Ammon's horn (tissue), 1 donor: ENCODE results near the gene BTN2A1.
A peak's percentile ranks its signal among the peaks of the same experiment; 100 is the strongest.
"Not testable (repeated sequence)": the region's sequence is repeated elsewhere in the genome, so short reads cannot be mapped to it uniquely, and the experiment has no call there.

Experiments
- DNase-seq: peaks from one replicate; pipeline ENCODE4 v3.0.0-alpha.2; 2016; ENCODE audit warnings: low spot score

Gene BTN2A1

DNA sequence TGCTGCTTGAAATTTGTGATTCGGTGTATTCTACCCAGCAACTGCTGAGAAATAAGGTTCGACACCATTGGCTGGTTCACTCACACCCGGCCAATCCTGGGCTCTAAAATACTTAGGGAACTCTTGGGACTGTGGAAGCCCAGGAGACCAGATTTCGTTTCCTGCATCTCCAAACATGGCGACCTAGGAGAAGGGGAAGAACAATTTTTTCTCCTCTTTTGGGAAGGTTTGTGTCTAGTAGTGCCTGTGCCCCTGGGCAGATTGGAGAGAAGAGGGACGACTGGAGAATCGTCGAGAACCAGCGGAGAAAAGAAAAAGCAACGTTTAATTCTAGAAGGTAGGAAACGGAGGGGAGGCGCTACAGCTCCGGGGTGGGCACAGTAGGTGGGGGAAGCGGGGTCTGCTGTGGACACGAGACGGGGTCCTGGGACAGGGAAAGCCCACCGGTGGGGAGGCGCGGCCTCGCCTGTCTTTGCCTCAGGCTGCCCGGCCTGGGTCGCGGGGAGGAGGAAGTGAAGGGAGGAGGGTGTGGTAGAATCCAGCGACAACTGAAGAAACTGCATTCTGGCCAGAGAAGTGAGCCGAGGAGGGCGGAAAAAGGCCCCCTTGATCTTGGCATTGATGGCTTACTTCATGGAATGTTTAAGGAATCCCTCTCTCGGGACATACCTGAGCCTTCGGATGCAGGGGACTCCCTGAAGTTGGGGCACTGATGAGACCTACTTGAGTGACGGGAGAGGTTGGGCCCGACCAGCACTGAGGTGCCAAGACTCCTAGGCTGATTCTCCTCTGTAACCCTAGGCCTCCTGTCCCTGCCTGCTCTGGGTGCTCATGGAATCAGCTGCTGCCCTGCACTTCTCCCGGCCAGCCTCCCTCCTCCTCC lies at the start of gene BTN2A1:
Gene BTN2A1 (plus strand): TSS at position 150 of the 883 bp plus-strand sequence. CDS start 682 bp downstream, at position 832.
- DNase-seq, result peak; percentile 96

DNA sequence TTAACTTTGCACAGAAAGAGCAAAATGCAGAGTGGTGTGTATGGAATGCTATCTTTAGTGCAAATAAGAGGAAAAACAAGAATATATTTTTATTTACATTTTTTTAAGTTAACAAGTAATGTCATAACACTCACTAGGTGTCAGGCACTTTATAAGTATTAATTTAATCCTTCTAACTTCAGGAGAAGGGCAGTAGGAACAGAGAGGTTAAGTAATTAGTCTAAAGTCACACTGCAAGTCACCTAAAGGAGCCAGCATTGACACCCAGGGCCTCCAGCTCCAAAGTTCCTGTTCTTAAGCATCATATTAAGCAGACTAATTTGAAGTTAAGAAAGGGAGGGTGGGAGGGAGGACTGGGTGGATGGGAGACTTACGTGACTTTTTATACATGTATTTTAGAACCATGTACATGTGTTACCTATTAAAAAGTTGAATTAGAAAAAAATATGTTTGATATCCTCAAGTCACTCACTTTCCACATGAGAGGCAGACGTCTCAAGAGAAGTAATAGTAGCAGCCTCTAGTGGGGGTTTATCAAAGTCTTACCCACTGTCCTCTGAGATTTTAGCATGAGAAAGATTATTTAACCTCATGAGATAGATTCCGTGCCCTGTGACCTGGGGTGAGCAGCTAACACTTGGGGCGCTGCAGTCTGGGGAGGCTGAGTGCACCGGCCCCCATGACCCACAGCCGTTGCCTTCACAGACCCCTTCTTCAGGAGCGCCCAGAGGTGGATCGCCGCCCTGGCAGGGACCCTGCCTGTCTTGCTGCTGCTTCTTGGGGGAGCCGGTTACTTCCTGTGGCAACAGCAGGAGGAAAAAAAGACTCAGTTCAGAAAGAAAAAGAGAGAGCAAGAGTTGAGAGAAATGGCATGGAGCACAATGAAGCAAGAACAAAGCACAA lies 48.7 kb upstream of the BTN2A1 start:
- DNase-seq, result no peak

GRCh38 chr6:26411751-26412150 lies 46.0 kb upstream of the BTN2A1 start:
- no peak for DNase-seq

DNA sequence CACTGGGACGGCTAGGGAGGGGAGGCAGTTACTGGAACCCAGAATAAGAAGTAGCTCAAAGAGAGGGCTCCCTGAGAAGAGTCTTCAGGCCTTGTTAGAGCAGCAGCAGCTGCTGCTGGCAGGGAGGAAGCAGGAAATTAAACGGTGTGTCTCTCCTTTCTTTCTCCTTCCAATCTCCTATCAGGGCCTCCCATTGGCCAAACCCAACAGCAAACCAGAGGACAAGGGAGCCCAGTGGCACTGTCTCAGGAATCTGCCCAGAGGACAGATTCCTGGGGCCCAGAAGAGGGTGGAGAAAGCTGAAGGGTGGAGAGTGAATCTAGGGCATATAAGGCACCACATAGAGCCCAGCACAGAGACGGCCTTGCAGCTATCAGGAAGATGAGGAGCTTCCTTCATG lies 45.5 kb upstream of the BTN2A1 start:
- DNase-seq, result no peak

DNA sequence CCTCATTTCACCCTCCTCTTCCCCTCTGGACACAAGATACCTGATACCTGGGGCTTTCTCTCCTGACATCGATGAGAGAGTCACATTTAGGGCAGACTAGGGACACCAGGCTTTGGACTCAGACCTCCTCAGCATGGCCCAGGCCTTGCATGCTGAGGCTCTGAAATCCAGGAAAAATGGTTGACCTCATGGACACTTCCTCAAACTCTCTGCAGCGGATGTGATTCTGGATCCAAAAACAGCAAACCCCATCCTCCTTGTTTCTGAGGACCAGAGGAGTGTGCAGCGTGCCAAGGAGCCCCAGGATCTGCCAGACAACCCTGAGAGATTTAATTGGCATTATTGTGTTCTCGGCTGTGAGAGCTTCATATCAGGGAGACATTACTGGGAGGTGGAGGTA lies 44.8 kb upstream of the BTN2A1 start:
- DNase-seq, result no peak

DNA sequence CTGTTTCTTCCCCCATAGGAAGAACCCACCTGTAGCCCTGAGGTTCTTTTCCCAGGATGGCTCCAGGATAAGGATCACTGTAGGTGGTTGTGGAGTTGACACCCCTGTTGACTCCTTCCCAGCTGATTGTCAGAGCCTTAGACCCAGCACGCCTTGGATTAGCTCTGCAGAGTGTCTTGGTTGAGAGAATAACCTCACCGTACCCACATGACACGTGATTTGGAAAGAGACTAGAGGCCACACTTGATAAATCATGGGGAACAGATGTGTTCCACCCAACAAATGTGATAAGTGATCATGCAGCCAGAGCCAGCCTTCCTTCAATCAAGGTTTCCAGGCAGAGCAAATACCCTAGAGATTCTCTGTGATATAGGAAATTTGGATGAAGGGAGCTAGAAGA lies 43.5 kb upstream of the BTN2A1 start:
- no peak for DNase-seq

GRCh38 chr6:26415036-26415614 lies 42.6 kb upstream of the BTN2A1 start:
- no peak for DNase-seq

DNA sequence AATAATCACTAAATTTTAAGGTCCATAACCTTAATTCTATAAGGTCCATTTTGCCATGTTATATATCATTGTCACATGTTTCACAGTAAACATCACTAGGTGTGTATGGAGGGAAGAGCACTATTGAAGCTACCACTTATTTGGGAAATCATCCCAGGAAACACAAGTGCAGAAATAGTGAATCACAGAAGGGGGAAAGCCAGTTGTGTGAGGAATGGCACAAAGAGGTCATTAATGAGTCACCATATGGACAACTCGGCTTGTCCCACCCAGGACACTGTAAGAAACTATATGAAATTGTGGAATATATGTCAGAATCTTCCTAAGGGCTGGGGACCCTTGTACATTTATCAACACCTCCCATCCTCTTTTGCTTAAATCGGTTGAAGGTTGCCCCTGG lies 42.0 kb upstream of the BTN2A1 start:
- DNase-seq, result no peak

GRCh38 chr6:26416288-26416687 lies 41.5 kb upstream of the BTN2A1 start:
- no peak for DNase-seq

GRCh38 chr6:26418077-26418476 lies 39.7 kb upstream of the BTN2A1 start:
- not testable (repeated sequence) for DNase-seq

GRCh38 chr6:26418795-26419194 lies 39.0 kb upstream of the BTN2A1 start:
- DNase-seq, result not testable (repeated sequence)

DNA sequence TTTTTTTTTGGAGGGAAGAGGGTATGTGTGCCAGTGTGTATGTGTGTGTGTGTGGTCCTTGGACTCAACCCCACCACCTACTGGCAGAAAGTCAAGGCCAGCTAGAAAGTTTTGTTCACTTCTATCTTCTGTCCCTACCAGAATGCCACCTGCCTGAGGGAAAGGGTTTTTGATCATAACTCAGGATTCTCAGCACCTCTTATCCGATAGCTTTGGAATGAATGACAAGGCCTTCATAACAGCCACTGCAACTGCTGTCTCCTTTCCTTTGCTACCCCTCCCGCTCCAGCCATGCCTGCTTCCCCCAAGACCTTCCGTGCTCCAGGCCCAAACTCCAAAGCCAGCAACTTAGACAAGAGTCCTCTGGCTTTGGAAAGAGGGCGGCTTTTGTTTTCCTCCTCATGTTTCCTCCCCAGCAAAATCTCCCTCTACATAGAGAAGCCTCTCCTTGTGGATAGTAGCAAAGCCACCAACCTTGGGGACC lies 37.0 kb upstream of the BTN2A1 start:
- peak; percentile 24 for DNase-seq

GRCh38 chr6:26421259-26422144 lies 36.3 kb upstream of the BTN2A1 start:
- peak; percentile 91 for DNase-seq

GRCh38 chr6:26422329-26422728 lies 35.4 kb upstream of the BTN2A1 start:
- no peak for DNase-seq

- no peak for DNase-seq
Measured at GRCh38 chr6:26426691-26427450, 30.9 kb upstream of the BTN2A1 start.

DNA sequence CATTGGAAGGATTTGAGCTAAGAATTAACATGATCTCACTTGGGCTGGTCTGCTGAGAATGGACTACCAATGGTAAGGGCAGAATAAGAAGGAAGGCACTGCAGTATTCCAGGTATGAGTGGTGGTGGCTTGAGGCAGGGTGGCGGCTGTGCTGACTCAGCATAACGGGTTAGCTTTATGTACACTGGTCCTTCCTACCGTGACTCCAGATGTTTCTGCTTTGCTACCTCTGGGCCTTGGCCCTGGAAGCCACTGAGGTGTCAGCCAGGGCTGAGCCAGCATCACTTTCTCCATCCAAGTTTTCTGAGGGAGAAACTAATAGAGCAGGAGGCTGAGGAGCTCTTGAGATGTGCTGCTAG lies 30.3 kb upstream of the BTN2A1 start:
- no peak for DNase-seq

DNA sequence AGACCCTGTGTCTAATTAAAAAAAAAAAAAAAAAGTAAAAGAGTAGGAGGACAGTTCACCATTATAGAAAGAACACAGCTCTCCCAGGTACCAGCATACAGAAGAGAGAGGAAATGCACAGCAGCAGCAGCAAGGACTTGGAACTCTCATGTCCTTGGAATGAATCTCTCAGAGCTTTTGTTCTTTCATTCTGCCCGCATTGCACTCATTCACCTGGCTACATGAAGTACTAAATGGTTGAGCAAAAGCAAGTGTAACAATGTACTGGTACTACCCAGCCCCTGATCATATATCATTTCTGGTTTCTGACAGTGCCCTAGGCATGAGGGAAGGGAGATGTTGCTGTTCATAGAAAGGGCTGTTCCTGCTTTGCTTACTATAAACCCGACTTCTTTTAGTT lies 29.5 kb upstream of the BTN2A1 start:
- DNase-seq, result no peak

- DNase-seq, result no peak
Measured at GRCh38 chr6:26430787-26431186, 27.0 kb upstream of the BTN2A1 start.

DNA sequence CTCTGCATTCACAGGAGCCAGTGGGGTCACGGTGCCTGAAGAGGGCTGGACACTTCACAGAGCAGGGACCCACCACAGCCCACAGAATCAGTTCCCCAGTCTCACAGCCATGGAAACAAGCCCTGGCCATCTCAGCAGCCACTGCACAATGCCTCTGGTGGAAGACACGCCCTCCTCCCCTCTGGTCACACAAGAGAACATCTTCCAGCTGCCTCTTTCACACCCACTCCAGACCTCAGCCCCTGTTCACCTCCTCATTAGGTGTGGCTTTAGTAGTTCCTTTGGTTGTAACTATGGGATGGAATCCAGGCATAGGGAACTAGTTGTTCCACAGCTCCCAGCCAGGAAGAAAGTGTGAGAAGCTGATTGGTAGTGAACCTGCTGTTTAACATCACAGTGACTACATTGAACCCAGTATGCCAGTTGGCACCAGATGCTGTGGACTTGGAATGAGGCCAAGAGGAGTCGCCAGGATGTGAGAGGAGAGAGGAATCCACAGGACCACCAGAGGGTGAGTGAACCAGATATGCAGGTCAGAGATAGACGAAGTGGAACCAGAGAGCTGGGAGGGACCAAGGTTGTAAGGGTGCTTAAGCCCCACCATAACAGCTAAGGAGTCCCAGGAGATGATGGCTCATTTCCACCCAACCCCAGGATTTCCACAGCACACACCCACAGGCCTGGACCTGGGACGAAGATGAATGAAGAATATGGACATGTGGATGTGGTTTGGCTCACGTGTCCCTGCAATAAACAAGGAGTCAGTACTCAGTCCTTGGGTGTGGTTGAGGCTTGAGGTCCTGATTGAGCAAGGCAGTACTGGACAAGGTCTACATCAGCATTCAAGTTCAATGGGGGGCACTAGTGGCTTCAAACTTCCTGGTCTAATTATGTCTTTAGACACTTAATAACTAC lies 26.2 kb upstream of the BTN2A1 start:
- DNase-seq, result no peak
